Upper lobe of left lung (tissue), 6 donors: ENCODE measurements around the gene CACNG1. TPM values are rescaled to one million over a fixed set of nuclear protein-coding genes. Genes with fewer than 3 reads are reported as not detected.

Experiments used
- ATAC-seq, 2 donors: fragments of 200-7000 bp; cut with Tn5 transposase; one replicate each; pipeline ENCODE4 v1.9.1; 2022; ENCODE audit warnings: mild to moderate bottlenecking in 2 of 2, moderate library complexity in 2 of 2; ENCODE audit not compliant: low FRiP score in 2 of 2
- DNase-seq, 2 donors: peaks; one replicate each; pipeline ENCODE4 v3.0.0-alpha.2; 2019 to 2020
- H3K27ac ChIP-seq, 4 donors: fragments of 200-600 bp; sonication (generic); one replicate each; pipeline ENCODE4 v1.5.1; 2016 to 2019
- H3K27me3 ChIP-seq, 4 donors: fragments of 200-600 bp; sonication (generic); one replicate each; pipeline ENCODE4 v1.5.1; 2017 to 2019
- H3K36me3 ChIP-seq, 4 donors: fragments of 200-600 bp; sonication (generic); one replicate each; pipeline ENCODE4 v1.5.1; 2016 to 2019
- H3K4me1 ChIP-seq, 4 donors: fragments of 200-600 bp; sonication (generic); one replicate each; pipeline ENCODE4 v1.5.1; 2018 to 2019
- H3K4me3 ChIP-seq, 4 donors: fragments of 200-600 bp; sonication (generic); one replicate each; pipeline ENCODE4 v1.5.1; 2017 to 2019; ENCODE audit warnings: mild to moderate bottlenecking in 2 of 4, moderate library complexity in 1 of 4
- H3K9me3 ChIP-seq, 4 donors: fragments of 200-600 bp; sonication (generic); one replicate each; pipeline ENCODE4 v1.5.1; 2018 to 2019
- EP300 ChIP-seq, 4 donors: sonication (generic); formaldehyde crosslinking; IDR thresholded peaks; one replicate each; pipeline ENCODE4 v1.5.1; 2017; ENCODE audit warnings: antibody characterized with exemption in 4 of 4, control low read depth in 2 of 4
- POLR2A ChIP-seq, 4 donors: fragments of 450-650 bp; IDR thresholded peaks; one replicate each; pipeline ENCODE4 v1.5.1; 2016 to 2017; ENCODE audit warnings: antibody characterized with exemption in 4 of 4, mild to moderate bottlenecking in 2 of 4
- POLR2AphosphoS5 ChIP-seq, 2 donors: sonication (generic); formaldehyde crosslinking; IDR thresholded peaks; one replicate each; pipeline ENCODE4 v1.5.1; 2017; ENCODE audit warnings: antibody characterized with exemption in 2 of 2
- WGBS, 2 donors: methylation state at CpG; one replicate each; pipeline ENCODE4 v1.1.5; 2017 to 2018; 5-methylcytosine and 5-hydroxymethylcytosine counted together
- total RNA-seq, 6 donors: library from RNA; depleted of rRNA in 4 of 6; stranded (reverse); fragments of >200 nt in 4 of 6; gene quantifications; one replicate each; pipeline versions ENCODE4 v1.1.0 to v1.2.1, GENCODE V29; 2016 to 2021
- TF ChIP-seq, protein P1 (sequence below), 6 experiments: fragments of 450-650 bp in 4 of 6; fragments of 200-600 bp in 2 of 6; sonication (generic) in 2 of 6; IDR thresholded peaks; one replicate each; pipeline ENCODE4 v1.5.1; 2016 to 2019; ENCODE audit warnings: antibody characterized with exemption in 6 of 6
- donor health status: DM: no; HTN: no; CAD: no; lungs with moderate emphysema.
- donor health status: DM: no; HTN: yes; CAD: no; lungs with severe emphysema.

Gene CACNG1
- total RNA-seq, 6 donors from 2014 or later: 0.61 TPM; not detected in 5

DNA sequence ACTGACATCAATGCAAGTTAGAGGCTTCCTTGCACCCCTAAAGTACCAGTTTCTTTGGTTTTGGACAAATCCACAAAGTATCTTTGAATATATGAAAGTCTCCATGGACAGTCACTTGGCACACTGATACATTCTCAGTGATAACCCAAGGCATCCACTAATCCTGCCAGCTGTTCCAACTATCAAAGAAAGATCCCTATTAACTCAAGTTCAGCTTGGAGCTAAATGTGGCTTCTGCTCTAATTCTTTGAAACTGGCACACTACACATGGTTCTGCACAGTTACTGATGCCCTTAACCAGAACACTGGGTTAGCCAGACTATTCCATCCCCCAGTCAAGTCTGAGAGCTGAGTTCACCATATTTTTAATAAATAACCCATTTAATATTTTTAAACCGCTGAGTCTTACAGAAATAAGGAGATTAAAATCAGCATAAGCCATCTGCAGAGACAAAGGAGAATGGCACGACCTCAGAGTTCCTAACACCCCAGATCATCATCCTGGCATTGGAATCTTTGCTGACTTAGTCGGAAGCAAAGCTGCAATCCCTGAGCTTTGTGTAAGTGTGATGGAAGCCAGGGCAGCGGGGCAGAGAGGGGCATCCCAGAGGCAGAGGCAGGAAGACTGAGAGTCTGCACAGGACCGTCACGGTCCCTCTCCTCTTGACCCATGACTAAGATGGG lies 6.3 kb downstream of the CACNG1 start:
- H3K36me3 ChIP-seq: no peaks in the 10 kb centered on the region
- H3K27ac ChIP-seq: no peak overlapping the region
- H3K27me3 ChIP-seq: no peaks in the 10 kb centered on the region
- 84 to 88% methylated on average over 6 of the region's 6 CpGs for WGBS, 2 donors
- no peak for DNase-seq
- no peaks in the 10 kb centered on the region for H3K4me1 ChIP-seq
- TF ChIP-seq EP300 (IDR thresholded peaks at IDR 0.05): no peak
- TF ChIP-seq, protein P1, sequence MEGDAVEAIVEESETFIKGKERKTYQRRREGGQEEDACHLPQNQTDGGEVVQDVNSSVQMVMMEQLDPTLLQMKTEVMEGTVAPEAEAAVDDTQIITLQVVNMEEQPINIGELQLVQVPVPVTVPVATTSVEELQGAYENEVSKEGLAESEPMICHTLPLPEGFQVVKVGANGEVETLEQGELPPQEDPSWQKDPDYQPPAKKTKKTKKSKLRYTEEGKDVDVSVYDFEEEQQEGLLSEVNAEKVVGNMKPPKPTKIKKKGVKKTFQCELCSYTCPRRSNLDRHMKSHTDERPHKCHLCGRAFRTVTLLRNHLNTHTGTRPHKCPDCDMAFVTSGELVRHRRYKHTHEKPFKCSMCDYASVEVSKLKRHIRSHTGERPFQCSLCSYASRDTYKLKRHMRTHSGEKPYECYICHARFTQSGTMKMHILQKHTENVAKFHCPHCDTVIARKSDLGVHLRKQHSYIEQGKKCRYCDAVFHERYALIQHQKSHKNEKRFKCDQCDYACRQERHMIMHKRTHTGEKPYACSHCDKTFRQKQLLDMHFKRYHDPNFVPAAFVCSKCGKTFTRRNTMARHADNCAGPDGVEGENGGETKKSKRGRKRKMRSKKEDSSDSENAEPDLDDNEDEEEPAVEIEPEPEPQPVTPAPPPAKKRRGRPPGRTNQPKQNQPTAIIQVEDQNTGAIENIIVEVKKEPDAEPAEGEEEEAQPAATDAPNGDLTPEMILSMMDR (IDR thresholded peaks at IDR 0.05): no peak
- TF ChIP-seq POLR2AphosphoS5 (IDR thresholded peaks at IDR 0.05): no peak
- TF ChIP-seq POLR2A (IDR thresholded peaks at IDR 0.05): no peak
- ATAC-seq: no peak
- H3K9me3 ChIP-seq: peaks cover 10 to 32% (median 16%) of the 10 kb centered on the region in 4 donors
- no peak overlapping the region for H3K4me3 ChIP-seq

DNA sequence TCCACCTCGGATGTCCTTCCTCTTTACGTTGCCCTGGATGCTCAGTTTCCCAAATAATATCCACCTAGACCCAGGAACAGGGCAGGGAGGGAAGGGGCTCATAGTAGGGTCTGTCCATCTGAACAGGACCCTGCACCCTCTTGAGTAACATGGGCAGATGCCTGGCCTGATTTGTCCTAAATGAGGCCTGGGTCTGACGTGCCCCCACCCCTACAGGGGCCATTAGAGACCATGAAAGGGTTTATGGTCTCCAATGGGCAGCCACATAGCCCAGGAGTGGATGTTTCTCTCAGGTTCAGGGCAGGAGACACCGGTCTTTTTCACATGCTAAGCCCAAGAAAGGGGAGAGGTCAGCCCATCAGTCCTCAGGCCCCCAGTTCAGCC lies 6.8 kb downstream of the CACNG1 start:
- TF ChIP-seq POLR2A (IDR thresholded peaks at IDR 0.05): no peak
- TF ChIP-seq, protein P1 (IDR thresholded peaks at IDR 0.05): no peak
- no peak for TF ChIP-seq POLR2AphosphoS5 (IDR thresholded peaks at IDR 0.05)
- TF ChIP-seq EP300 (IDR thresholded peaks at IDR 0.05): no peak
- ATAC-seq (no peak), DNase-seq (no peak)
- no peaks in the 10 kb centered on the region for H3K27me3 ChIP-seq
- 67 to 84% methylated on average over 4 of the region's 4 CpGs for WGBS, 2 donors
- H3K36me3 ChIP-seq: no peaks in the 10 kb centered on the region
- H3K4me1 ChIP-seq: no peaks in the 10 kb centered on the region
- no peak overlapping the region for H3K4me3 ChIP-seq
- H3K27ac ChIP-seq: no peak overlapping the region
- H3K9me3 ChIP-seq: peaks cover 10 to 32% (median 16%) of the 10 kb centered on the region in 4 donors

DNA sequence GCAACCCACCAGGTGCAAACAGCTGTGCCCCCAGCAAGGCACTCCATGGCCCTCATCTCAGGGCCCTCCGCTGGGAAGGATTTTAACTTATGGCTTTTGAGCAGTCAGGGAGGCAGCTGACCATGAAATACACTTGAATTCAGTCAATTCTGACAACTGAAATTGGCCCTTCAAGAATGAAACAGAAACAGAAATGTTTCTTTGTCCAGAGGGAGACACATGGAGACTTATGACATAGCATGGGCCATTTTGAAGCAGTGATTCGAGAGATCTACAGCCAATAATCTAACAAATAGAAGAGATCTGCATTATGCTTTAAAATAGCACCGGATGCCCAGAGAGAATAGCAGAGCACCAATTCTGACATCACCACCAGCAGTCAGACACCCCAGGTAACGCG lies 7.5 kb downstream of the CACNG1 start:
- H3K4me3 ChIP-seq: no peak overlapping the region
- H3K36me3 ChIP-seq: no peaks in the 10 kb centered on the region
- 93 to 96% methylated on average over 5 of the region's 5 CpGs for WGBS, 2 donors
- H3K9me3 ChIP-seq: peaks cover 10 to 32% (median 16%) of the 10 kb centered on the region in 4 donors
- TF ChIP-seq POLR2A (IDR thresholded peaks at IDR 0.05): no peak
- no peak for TF ChIP-seq EP300 (IDR thresholded peaks at IDR 0.05)
- TF ChIP-seq, protein P1 (IDR thresholded peaks at IDR 0.05): no peak
- TF ChIP-seq POLR2AphosphoS5 (IDR thresholded peaks at IDR 0.05): no peak
- ATAC-seq (no peak), DNase-seq (no peak)
- no peak overlapping the region for H3K27ac ChIP-seq
- H3K4me1 ChIP-seq: no peaks in the 10 kb centered on the region
- no peaks in the 10 kb centered on the region for H3K27me3 ChIP-seq

DNA sequence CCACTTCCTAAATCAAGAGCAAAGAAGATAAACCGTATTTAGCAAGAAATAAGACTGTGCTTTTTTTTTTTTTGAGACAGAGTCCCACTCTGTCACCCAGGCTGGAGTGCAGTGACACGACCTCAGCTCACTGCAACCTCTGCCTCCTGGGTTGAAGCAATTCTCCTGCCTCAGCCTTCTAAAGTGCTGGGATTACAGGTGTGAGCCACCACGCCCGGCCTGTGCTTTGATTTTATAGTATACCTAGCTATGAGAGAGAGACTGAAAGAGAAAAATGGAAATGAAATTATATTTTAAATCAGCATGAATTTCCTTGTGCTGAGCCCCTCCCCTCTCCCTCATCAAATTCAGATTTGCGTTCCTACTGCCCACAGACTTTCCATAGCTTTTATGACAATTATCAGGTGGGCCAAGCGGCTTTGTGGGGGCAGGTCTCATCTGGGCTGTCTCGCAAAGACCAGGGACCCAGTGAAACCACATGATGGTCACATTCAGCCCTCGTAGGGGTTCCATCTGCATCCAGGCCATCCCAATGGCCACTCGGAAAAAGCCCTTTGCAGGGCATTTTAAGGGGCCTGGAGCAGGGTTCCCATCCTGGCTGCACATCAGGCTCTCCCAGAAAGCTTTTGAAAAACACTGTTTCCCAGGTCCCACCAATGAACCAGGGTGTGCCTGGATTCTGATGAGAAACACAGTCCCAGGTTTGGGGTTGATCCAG lies 8.5 kb downstream of the CACNG1 start:
- peaks cover 10 to 25% (median 16%) of the 10 kb centered on the region in 4 donors for H3K9me3 ChIP-seq
- H3K4me1 ChIP-seq: no peaks in the 10 kb centered on the region
- no peaks in the 10 kb centered on the region for H3K36me3 ChIP-seq
- WGBS, 2 donors: 91 to 92% methylated on average over 8 to 9 of the region's 9 CpGs
- ATAC-seq (no peak), DNase-seq (no peak)
- no peak for TF ChIP-seq EP300 (IDR thresholded peaks at IDR 0.05)
- TF ChIP-seq POLR2AphosphoS5 (IDR thresholded peaks at IDR 0.05): no peak
- no peak for TF ChIP-seq POLR2A (IDR thresholded peaks at IDR 0.05)
- TF ChIP-seq, protein P1 (IDR thresholded peaks at IDR 0.05): no peak
- H3K4me3 ChIP-seq: no peak overlapping the region
- H3K27ac ChIP-seq: no peak overlapping the region
- no peaks in the 10 kb centered on the region for H3K27me3 ChIP-seq
